ENCODE data around the gene ARHGAP15. TPM values are rescaled to one million over a fixed set of nuclear protein-coding genes. Genes with fewer than 3 reads are reported as not detected.

ARHGAP15 gene
- total and polyA plus RNA-seq, 2 donors from 2014 or later = 5.7 to 23.1 TPM

- TF ChIP-seq CTCF (IDR thresholded peaks at IDR 0.05; ENCODE audit: borderline replicate concordance, extremely low read depth, insufficient read depth) = no peak
- Histone ChIP-seq H3K27me3 (ENCODE audit: control insufficient read depth, insufficient read depth, low read length) (no peaks in the 10 kb centered on the region), H3K4me3 (ENCODE audit: low read length in 3 of 3) (no peak overlapping the region), H3K4me1 (ENCODE audit: control insufficient read depth in 2 of 3, insufficient read depth in 2 of 3, low read depth in 1 of 3, low read length in 3 of 3) (no peaks in the 10 kb centered on the region), H3K27ac (ENCODE audit: low read depth in 2 of 2, low read length in 2 of 2) (no peak overlapping the region), H3K36me3 (ENCODE audit: control insufficient read depth in 2 of 3, insufficient read depth in 3 of 3, low read length in 3 of 3) (no peaks in the 10 kb centered on the region), H3K9me3 (ENCODE audit: control insufficient read depth in 2 of 3, insufficient read depth in 1 of 3, low read length in 3 of 3) (no peaks in the 10 kb centered on the region), H3K9ac (ENCODE audit: low read length in 3 of 3) (no peak overlapping the region)
- FAIRE-seq (no peak), DNase-seq (no peak)
- intact Hi-C loops (cut with DNase I) = no loop called here
These were observed 204.1 kb downstream of the ARHGAP15 start for GRCh38 chr2:143333168-143333791.

- Histone ChIP-seq H3K36me3 (ENCODE audit: control insufficient read depth in 2 of 3, insufficient read depth in 3 of 3, low read length in 3 of 3) (no peaks in the 10 kb centered on the region), H3K27ac (ENCODE audit: low read depth in 2 of 2, low read length in 2 of 2) (no peak overlapping the region), H3K4me1 (ENCODE audit: control insufficient read depth in 2 of 3, insufficient read depth in 2 of 3, low read depth in 1 of 3, low read length in 3 of 3) (no peaks in the 10 kb centered on the region), H3K9me3 (ENCODE audit: control insufficient read depth in 2 of 3, insufficient read depth in 1 of 3, low read length in 3 of 3) (no peaks in the 10 kb centered on the region), H3K27me3 (ENCODE audit: control insufficient read depth, insufficient read depth, low read length) (no peaks in the 10 kb centered on the region), H3K4me3 (ENCODE audit: low read length in 3 of 3) (no peak overlapping the region), H3K9ac (ENCODE audit: low read length in 3 of 3) (no peak overlapping the region)
- DNase-seq (no peak), FAIRE-seq (no peak)
- intact Hi-C loops (cut with DNase I) = no loop called here
- TF ChIP-seq CTCF (IDR thresholded peaks at IDR 0.05; ENCODE audit: borderline replicate concordance, extremely low read depth, insufficient read depth) = no peak
These were observed 204.6 kb downstream of the ARHGAP15 start for GRCh38 chr2:143333847-143334246.

GRCh38 chr2:143334837-143335236 lies 205.6 kb downstream of the ARHGAP15 start:
- Histone ChIP-seq H3K36me3 (ENCODE audit: control insufficient read depth in 2 of 3, insufficient read depth in 3 of 3, low read length in 3 of 3) (no peaks in the 10 kb centered on the region), H3K27me3 (ENCODE audit: control insufficient read depth, insufficient read depth, low read length) (no peaks in the 10 kb centered on the region), H3K27ac (ENCODE audit: low read depth in 2 of 2, low read length in 2 of 2) (no peak overlapping the region), H3K9ac (ENCODE audit: low read length in 3 of 3) (no peak overlapping the region), H3K9me3 (ENCODE audit: control insufficient read depth in 2 of 3, insufficient read depth in 1 of 3, low read length in 3 of 3) (no peaks in the 10 kb centered on the region), H3K4me3 (ENCODE audit: low read length in 3 of 3) (no peak overlapping the region), H3K4me1 (ENCODE audit: control insufficient read depth in 2 of 3, insufficient read depth in 2 of 3, low read depth in 1 of 3, low read length in 3 of 3) (no peaks in the 10 kb centered on the region)
- DNase-seq (no peak), FAIRE-seq (no peak)
- intact Hi-C loops (cut with DNase I) = no loop called here
- TF ChIP-seq CTCF (IDR thresholded peaks at IDR 0.05; ENCODE audit: borderline replicate concordance, extremely low read depth, insufficient read depth) = no peak

- Histone ChIP-seq H3K9me3 (ENCODE audit: control insufficient read depth in 2 of 3, insufficient read depth in 1 of 3, low read length in 3 of 3) (no peaks in the 10 kb centered on the region), H3K27me3 (ENCODE audit: control insufficient read depth, insufficient read depth, low read length) (no peaks in the 10 kb centered on the region), H3K4me3 (ENCODE audit: low read length in 3 of 3) (no peak overlapping the region), H3K4me1 (ENCODE audit: control insufficient read depth in 2 of 3, insufficient read depth in 2 of 3, low read depth in 1 of 3, low read length in 3 of 3) (no peaks in the 10 kb centered on the region), H3K9ac (ENCODE audit: low read length in 3 of 3) (no peak overlapping the region), H3K27ac (ENCODE audit: low read depth in 2 of 2, low read length in 2 of 2) (no peak overlapping the region), H3K36me3 (ENCODE audit: control insufficient read depth in 2 of 3, insufficient read depth in 3 of 3, low read length in 3 of 3) (no peaks in the 10 kb centered on the region)
- DNase-seq = no peak
- no peak for FAIRE-seq
- intact Hi-C loops (cut with DNase I) = no loop called here
- TF ChIP-seq CTCF (IDR thresholded peaks at IDR 0.05; ENCODE audit: borderline replicate concordance, extremely low read depth, insufficient read depth) = no peak
These were observed 207.5 kb downstream of the ARHGAP15 start for GRCh38 chr2:143336719-143337210.

All from kidney (tissue), 14 donors.